ENCODE data around the gene B2M. TPM values are rescaled to one million over a fixed set of nuclear protein-coding genes. Genes with fewer than 3 reads are reported as not detected.

B2M gene
- total RNA-seq, result 1,831 and 2,217 TPM in 2 replicates

DNA sequence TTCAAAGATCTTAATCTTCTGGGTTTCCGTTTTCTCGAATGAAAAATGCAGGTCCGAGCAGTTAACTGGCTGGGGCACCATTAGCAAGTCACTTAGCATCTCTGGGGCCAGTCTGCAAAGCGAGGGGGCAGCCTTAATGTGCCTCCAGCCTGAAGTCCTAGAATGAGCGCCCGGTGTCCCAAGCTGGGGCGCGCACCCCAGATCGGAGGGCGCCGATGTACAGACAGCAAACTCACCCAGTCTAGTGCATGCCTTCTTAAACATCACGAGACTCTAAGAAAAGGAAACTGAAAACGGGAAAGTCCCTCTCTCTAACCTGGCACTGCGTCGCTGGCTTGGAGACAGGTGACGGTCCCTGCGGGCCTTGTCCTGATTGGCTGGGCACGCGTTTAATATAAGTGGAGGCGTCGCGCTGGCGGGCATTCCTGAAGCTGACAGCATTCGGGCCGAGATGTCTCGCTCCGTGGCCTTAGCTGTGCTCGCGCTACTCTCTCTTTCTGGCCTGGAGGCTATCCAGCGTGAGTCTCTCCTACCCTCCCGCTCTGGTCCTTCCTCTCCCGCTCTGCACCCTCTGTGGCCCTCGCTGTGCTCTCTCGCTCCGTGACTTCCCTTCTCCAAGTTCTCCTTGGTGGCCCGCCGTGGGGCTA is at the start of gene B2M, which contains the start of gene PATL2:
Gene B2M (plus strand): TSS at position 422 of the 647 bp plus-strand sequence. CDS start 30 bp downstream, at position 452.
Gene PATL2 (minus strand): TSS at position 228 of the 647 bp plus-strand sequence. CDS start 34,833 bp downstream, outside the sequence.

DNA sequence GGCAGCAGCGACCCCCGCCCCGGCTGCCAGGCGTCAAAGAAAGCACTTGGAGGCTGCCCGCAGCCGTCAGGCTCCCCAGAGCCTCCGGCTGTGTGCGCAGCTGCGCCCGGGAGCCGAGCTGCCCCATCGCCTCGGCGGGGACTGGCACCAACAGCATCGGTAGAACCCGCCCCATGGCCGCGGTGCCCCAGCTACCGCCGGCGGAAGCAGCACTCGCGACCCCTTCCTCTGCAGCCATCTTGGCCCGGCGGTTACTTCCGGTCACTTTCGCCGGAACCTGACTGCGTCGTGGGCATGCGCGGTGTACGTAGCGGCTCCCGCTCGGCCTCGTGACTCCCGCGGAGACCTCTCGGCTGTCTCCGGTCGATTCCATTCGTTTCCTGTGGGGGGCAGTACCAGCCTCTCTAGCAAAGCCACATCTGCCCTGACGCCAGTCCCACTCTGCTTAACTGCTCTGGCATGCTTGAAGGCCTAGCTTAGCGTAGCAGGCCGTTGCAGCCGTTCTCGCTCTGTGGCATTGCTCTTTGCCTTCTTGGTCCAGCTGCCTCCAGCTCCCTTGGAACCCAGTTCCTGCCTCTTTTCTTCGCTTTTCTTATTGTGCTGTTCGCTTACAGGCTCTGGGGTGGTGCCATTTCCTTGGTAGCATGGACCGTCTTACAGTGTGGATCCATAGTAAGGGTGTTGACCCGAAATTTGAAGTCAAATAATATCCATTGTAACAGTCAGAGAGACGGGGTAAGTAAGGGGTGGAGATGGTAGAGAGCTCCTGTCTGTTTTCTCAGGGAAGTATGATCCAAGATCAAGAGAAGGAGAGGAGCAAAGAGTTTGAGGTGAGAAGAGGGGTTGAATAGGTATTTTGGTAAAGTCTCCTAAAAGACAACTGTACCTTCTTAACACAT is 47.7 kb upstream of the B2M start, which contains the start of gene SPG11:
Gene SPG11 (minus strand): TSS at position 253 of the 899 bp plus-strand sequence. CDS start 15 bp downstream, at position 238.

DNA sequence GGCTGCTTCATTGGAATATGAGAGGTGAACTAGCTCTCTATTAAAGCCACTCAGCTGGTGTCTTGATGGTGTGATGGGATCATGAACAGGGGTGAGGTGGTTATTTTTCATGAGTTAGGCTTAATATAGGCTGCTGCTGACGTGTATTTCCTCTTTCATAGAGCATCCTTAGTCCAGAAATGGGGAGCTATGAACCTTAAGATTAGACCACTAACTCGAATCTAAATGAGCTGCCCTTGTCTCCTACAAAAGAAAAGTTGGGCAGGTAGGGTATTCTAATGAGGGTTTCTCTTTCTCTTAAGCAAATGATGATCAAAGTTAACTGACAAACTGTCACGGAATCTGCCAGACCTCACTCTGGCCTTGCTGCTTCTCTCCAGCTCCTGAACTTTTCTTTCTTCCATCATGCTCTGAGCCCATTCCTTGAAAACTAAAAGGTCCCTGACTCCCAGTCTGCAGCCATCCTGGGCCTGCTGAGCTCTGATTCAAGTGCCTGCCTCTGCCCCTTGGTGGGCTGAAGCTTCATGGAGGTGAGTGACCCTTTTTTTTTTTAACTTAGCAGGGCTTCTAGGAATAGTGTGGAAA is 25.0 kb downstream of the B2M start, which contains the start of gene TRIM69:
Gene TRIM69 (plus strand): TSS at position 348 of the 585 bp plus-strand sequence. CDS start 177 bp downstream, at position 525.

Other genes with a start within 250 kb of the B2M start
- gene EIF3J, start 174.4 kb upstream of the B2M start, total RNA-seq, result 46.9 and 71.1 TPM in 2 replicates
- gene SPG11, start 47.9 kb upstream of the B2M start, total RNA-seq, result 81.7 and 110 TPM in 2 replicates
- 0.30 and 0.37 TPM in 2 replicates for gene PATL2, start 194 bp upstream of the B2M start, total RNA-seq
- 5.9 and 10.2 TPM in 2 replicates for gene TRIM69, start 25.0 kb downstream of the B2M start, total RNA-seq
- gene TERB2, start 245.2 kb downstream of the B2M start, total RNA-seq, result not detected in 2 replicates

Data from smooth muscle cell of the umbilical artery (primary cell).